Fibroblast of lung (primary cell): Measurements from ENCODE around the gene PPP4R3B. TPM values are rescaled to one million over a fixed set of nuclear protein-coding genes. Genes with fewer than 3 reads are reported as not detected.

ENCODE experiments used
- DNase-seq, 2 donors: peaks; one replicate each; pipeline versions ENCODE4 v3.0.0 to v3.0.0-alpha.2; 2010; ENCODE audit warnings: low read depth in 2 of 2
- H2AFZ ChIP-seq: 2 replicates; pipeline ENCODE4 v1.5.1; 2012; ENCODE audit warnings: low read length, control low read depth, inconsistent platforms
- H3K27ac ChIP-seq: 2 replicates; pipeline ENCODE4 v1.5.1; 2011; ENCODE audit warnings: low read length, control low read depth; ENCODE audit not compliant: insufficient read depth
- H3K27me3 ChIP-seq: 2 replicates; pipeline ENCODE4 v1.5.1; 2011; ENCODE audit warnings: mild to moderate bottlenecking, low read length; ENCODE audit not compliant: control insufficient read depth, insufficient read depth
- H3K36me3 ChIP-seq: 2 replicates; pipeline ENCODE4 v1.5.1; 2011; ENCODE audit warnings: low read length; ENCODE audit not compliant: control insufficient read depth, insufficient read depth
- H3K4me1 ChIP-seq: 2 replicates; pipeline ENCODE4 v1.5.1; 2011; ENCODE audit warnings: low read length; ENCODE audit not compliant: control insufficient read depth, insufficient read depth; ENCODE audit errors: extremely low read depth
- H3K4me2 ChIP-seq: 2 replicates; pipeline ENCODE4 v1.5.1; 2011; ENCODE audit warnings: low read length, control low read depth; ENCODE audit not compliant: insufficient read depth; ENCODE audit errors: extremely low read depth
- H3K4me3 ChIP-seq, 4 experiments: fragments of 200-600 bp in 1 of 4; sonication (generic) in 1 of 4; replicated peaks in 1 of 4; 2 replicates each; pipeline ENCODE4 v1.5.1; 2011 to 2016; ENCODE audit warnings: low read length in 4 of 4, low read depth in 3 of 4, mild to moderate bottlenecking in 3 of 4, control low read depth in 2 of 4, inconsistent platforms in 1 of 4, mixed read lengths in 1 of 4; ENCODE audit not compliant: insufficient read depth in 1 of 4; ENCODE audit errors: control extremely low read depth in 1 of 4
- H3K79me2 ChIP-seq: 2 replicates; pipeline ENCODE4 v1.5.1; 2012; ENCODE audit warnings: mild to moderate bottlenecking, low read length, inconsistent platforms; ENCODE audit not compliant: control insufficient read depth, insufficient read depth
- H3K9ac ChIP-seq: 2 replicates; pipeline ENCODE4 v1.5.1; 2011; ENCODE audit warnings: mild to moderate bottlenecking, low read length, control low read depth; ENCODE audit not compliant: insufficient read depth
- H3K9me3 ChIP-seq: 2 replicates; pipeline ENCODE4 v1.5.1; 2012; ENCODE audit warnings: low read depth, low read length; ENCODE audit not compliant: control insufficient read depth, insufficient read depth
- H4K20me1 ChIP-seq: 2 replicates; pipeline ENCODE4 v1.5.1; 2011; ENCODE audit warnings: low read length; ENCODE audit not compliant: control insufficient read depth, insufficient read depth; ENCODE audit errors: extremely low read depth
- EZH2 ChIP-seq: IDR thresholded peaks from 2 replicates; pipeline ENCODE4 v1.5.1; 2012; ENCODE audit warnings: low read length, control low read depth, mild to moderate bottlenecking; ENCODE audit errors: missing control alignments
- polyA minus RNA-seq: library from RNA; depleted of rRNA, polyadenylated mRNA; stranded (reverse); fragments of >200 nt; gene quantifications from 2 replicates; pipeline ENCODE4 v1.2.3, GENCODE V29; 2011; ENCODE audit warnings: low replicate concordance
- polyA plus RNA-seq, 2 donors: library from polyadenylated mRNA; depleted of rRNA in 1 of 2; stranded (reverse) in 1 of 2; unstranded in 1 of 2; fragments of >200 nt; gene quantifications; 2 replicates each; pipeline ENCODE4 v1.2.1, GENCODE V29; 2011 to 2012; ENCODE audit warnings: missing spikeins in 1 of 2
- total RNA-seq: library from RNA; depleted of rRNA; stranded (reverse); fragments of >200 nt; gene quantifications from 2 replicates; pipeline ENCODE4 v1.2.1, GENCODE V29; 2014
- TF ChIP-seq, protein P1 (sequence below), 2 donors: IDR thresholded peaks in 1 of 2; conservative IDR thresholded peaks in 1 of 2; 1 replicate in 1 of 2; 2 replicates in 1 of 2; pipeline ENCODE4 v1.5.1; 2011 to 2012; ENCODE audit warnings: low read length in 2 of 2, control low read depth in 1 of 2, inconsistent platforms in 1 of 2, low read depth in 1 of 2, mild to moderate bottlenecking in 1 of 2

The PPP4R3B gene
- total RNA-seq (50.1 and 51.4 TPM in 2 replicates), polyA plus RNA-seq (24.5 and 27.5 TPM in 2 replicates), polyA minus RNA-seq (2.8 and 4.6 TPM in 2 replicates)
- polyA plus RNA-seq (2012) = 22.2 and 24.9 TPM in 2 replicates

DNA sequence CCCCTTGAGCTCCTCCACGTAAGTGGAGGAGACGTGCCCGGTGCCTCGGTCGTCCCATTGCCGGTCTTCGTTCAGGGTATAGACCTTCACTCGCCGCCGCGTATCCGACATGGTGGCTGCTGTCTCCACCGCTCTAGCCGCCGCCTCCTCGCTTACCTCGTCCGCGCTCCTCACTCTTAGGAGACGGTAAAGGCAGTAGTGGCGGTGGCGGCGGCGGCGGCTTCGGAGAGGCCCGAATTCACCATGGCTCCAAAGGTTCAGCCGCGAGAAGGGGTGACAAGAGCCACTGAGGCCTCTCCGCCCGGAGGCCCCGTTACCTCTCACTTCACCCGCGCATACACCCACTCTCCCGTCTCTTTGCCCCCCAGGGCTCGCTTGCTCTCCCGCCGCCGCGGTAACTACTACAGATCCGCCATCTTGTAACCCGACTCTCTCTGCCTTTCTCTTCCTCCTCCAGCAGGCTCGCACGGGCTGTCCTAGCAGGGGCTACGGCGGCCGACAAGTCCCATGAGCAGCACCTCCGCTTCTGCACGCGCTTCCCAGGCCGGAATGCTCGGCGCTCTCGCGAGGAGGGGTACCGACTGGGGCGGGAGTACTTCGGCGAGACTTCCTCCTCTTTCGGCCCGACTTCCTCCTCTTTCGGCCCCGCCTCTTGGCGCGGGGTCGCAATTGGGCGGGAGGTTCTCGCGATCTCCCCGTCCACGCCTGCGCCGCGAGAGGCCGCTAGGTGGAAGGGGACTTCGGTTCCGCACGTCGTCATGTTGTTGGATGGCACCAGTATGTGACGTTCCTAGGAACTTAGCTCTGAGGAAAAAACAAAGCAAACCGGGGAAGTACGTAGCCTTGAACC is at the start of gene PPP4R3B:
TSS of gene PPP4R3B (minus strand) at position 448 of the 850 bp plus-strand sequence. CDS start at position 111, 337 bp downstream.
- no peaks in the 10 kb centered on the region for H3K4me1 ChIP-seq
- H3K36me3 ChIP-seq = no peaks in the 10 kb centered on the region
- peak; percentile 100 for DNase-seq
- no peaks in the 10 kb centered on the region for H3K27me3 ChIP-seq
- peaks cover 50% of the 10 kb centered on the region for H3K79me2 ChIP-seq
- H3K9ac ChIP-seq = peak within 1 kb of the TSS; percentile 99
- H4K20me1 ChIP-seq = no peaks in the 10 kb centered on the region
- H3K9me3 ChIP-seq = no peaks in the 10 kb centered on the region
- H3K4me3 ChIP-seq = peak within 1 kb of the TSS; percentile 94 to 100 (median 98)
- TF ChIP-seq, protein P1, sequence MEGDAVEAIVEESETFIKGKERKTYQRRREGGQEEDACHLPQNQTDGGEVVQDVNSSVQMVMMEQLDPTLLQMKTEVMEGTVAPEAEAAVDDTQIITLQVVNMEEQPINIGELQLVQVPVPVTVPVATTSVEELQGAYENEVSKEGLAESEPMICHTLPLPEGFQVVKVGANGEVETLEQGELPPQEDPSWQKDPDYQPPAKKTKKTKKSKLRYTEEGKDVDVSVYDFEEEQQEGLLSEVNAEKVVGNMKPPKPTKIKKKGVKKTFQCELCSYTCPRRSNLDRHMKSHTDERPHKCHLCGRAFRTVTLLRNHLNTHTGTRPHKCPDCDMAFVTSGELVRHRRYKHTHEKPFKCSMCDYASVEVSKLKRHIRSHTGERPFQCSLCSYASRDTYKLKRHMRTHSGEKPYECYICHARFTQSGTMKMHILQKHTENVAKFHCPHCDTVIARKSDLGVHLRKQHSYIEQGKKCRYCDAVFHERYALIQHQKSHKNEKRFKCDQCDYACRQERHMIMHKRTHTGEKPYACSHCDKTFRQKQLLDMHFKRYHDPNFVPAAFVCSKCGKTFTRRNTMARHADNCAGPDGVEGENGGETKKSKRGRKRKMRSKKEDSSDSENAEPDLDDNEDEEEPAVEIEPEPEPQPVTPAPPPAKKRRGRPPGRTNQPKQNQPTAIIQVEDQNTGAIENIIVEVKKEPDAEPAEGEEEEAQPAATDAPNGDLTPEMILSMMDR (conservative IDR thresholded peaks at IDR 0.05 in 1 of 2, IDR thresholded peaks at IDR 0.05 in 1 of 2; ENCODE audit: low read depth in 1 of 2, low read length in 2 of 2) = peak; percentile 36 to 43
- no peak for TF ChIP-seq EZH2
- peak within 1 kb of the TSS; percentile 75 for H2AFZ ChIP-seq
- H3K4me2 ChIP-seq = peak within 1 kb of the TSS; percentile 89
- H3K27ac ChIP-seq = peak within 1 kb of the TSS; percentile 99

DNA sequence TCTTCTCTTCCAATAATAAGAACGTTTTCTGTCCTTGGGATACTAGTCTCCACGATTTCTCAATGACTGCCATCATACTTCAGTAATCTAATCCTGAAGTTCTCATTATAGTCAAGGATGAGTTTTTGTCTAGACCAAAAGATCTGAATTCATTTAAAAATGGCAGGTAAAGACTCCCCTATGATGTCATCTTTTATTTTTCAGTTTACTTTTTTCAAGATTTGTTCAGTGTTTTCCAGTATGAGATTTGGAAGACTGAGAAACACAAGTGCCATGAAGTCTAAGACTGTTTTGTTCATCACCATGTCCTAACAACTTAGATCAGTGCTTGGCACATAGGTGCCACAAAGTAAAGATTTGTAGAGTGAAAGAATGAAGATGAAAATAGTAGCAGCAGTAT is 35.8 kb upstream of the PPP4R3B start:
- TF ChIP-seq EZH2 = no peak
- TF ChIP-seq, protein P1 (conservative IDR thresholded peaks at IDR 0.05 in 1 of 2, IDR thresholded peaks at IDR 0.05 in 1 of 2; ENCODE audit: low read depth in 1 of 2, low read length in 2 of 2) = no peak
- Histone ChIP-seq H3K9me3 (no peaks in the 10 kb centered on the region), H3K4me2 (no peak overlapping the region), H4K20me1 (no peaks in the 10 kb centered on the region), H2AFZ (no peak overlapping the region), H3K27ac (no peak overlapping the region), H3K4me3 (no peak overlapping the region), H3K4me1 (no peaks in the 10 kb centered on the region), H3K9ac (no peak overlapping the region), H3K36me3 (no peaks in the 10 kb centered on the region), H3K79me2 (no peaks in the 10 kb centered on the region), H3K27me3 (no peaks in the 10 kb centered on the region)
- DNase-seq = no peak

DNA sequence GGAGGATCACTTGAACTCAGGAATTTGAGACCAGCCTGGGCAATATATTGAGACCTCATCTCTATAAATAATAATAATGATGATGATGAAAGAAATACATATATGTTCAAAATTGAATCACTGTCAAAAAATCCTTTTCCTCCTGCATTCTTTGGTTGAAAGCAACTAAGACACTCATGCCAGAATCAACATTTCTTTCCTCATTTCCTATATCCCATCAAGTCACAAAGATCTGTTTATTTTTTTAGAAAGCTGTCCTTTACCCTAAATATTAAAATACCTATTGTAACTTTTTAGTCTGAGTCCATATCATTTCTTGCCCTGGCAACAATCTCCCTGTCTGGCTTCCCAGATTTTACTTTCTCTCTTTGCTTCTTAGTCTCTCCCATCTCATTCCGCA is 31.8 kb upstream of the PPP4R3B start:
- peak in 1 of 2 donors; percentile 6 for DNase-seq
- TF ChIP-seq, protein P1 (conservative IDR thresholded peaks at IDR 0.05 in 1 of 2, IDR thresholded peaks at IDR 0.05 in 1 of 2; ENCODE audit: low read depth in 1 of 2, low read length in 2 of 2) = no peak
- no peak for TF ChIP-seq EZH2
- no peaks in the 10 kb centered on the region for H4K20me1 ChIP-seq
- no peaks in the 10 kb centered on the region for H3K27me3 ChIP-seq
- H3K36me3 ChIP-seq = no peaks in the 10 kb centered on the region
- H2AFZ ChIP-seq = no peak overlapping the region
- no peaks in the 10 kb centered on the region for H3K9me3 ChIP-seq
- H3K27ac ChIP-seq = no peak overlapping the region
- H3K79me2 ChIP-seq = no peaks in the 10 kb centered on the region
- H3K9ac ChIP-seq = no peak overlapping the region
- no peak overlapping the region for H3K4me3 ChIP-seq
- H3K4me2 ChIP-seq = no peak overlapping the region
- H3K4me1 ChIP-seq = no peaks in the 10 kb centered on the region
